ENCODE data around the gene MLLT6. TPM values are rescaled to one million over a fixed set of nuclear protein-coding genes. Genes with fewer than 3 reads are reported as not detected.

The MLLT6 gene
- total and polyA plus RNA-seq, 2 of the 13 experiments (the other 11 are each of a cell fraction or from before 2014, with no cell fraction given), result 50.7 to 69.5 TPM

DNA sequence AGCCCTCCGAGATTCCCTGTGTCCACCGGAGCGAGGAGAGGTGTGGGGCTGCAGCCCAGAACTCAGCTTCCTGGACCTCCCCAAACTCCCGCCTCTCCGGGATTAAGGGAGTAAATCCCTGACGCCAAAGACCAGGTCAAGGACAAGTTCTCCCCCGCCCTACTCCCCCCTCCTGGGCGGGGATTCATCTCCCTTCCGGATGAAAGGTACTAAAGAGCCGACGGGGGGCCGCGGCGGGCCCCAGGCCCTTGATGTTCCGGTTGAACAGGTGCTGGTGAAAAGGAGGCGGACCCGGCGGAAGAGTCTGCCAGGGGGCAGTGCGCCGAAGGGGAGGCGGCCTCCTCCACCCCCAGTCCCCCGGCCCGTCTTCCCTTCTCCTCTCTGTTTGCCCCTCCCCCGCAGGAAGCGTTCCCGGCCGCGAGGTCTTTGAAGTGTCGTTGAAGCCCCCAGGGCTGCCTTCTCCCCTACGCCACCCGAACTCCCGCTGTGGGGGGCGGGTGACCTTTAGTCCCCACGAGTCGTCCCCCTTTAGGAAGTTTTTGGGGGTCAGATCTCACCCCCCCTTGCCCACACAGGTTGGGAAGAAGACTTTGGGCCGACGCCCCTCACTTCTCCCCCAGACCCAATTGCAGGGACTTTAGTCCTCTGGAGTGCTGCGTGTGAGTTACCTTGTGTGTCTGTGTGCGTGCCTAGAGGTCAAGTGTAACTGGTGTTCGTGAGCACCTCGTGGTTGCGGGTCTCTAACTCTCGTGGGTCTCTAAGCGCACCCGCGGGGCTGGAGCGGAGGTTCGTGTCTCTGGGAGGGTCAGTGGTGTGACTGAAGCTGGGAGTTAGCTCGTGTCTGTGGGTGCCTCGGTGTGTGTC is 1.1 kb upstream of the MLLT6 start (continued):
- peak; percentile 84; the same call in 1 of the 2 replicates for TF ChIP-seq ZFP36L2 (CRISPR knock-in tag; IDR thresholded peaks at IDR 0.05)
- TF ChIP-seq ZNF34 (CRISPR knock-in tag; IDR thresholded peaks at IDR 0.05; ENCODE audit: borderline replicate concordance), result peak; percentile 91; the same call in 1 of the 2 replicates
- TF ChIP-seq SRSF4 (IDR thresholded peaks at IDR 0.05; ENCODE audit: low read depth, low read length, poor library complexity, severe bottlenecking), result no peak
- no peak for TF ChIP-seq ZNF468 (CRISPR knock-in tag; IDR thresholded peaks at IDR 0.05)
- peak; percentile 80 for TF ChIP-seq PCBP2 (optimal IDR thresholded peaks at IDR 0.05; ENCODE audit: low read depth, low read length, poor library complexity, severe bottlenecking)
- peak; percentile 48; the same call in 1 of the 2 replicates for TF ChIP-seq SRY (CRISPR knock-in tag; IDR thresholded peaks at IDR 0.05)
- TF ChIP-seq SOX13 (IDR thresholded peaks at IDR 0.05), result peak; percentile 83
- peak; percentile 78 to 97 for TF ChIP-seq SOX13 (CRISPR knock-in tag; conservative IDR thresholded peaks at IDR 0.05 in 1 of 2, IDR thresholded peaks at IDR 0.05 in 1 of 2)
- 0 out of 2 replicates have a peak, but pooled peaks have one; percentile 7 for TF ChIP-seq FOXP1 (IDR thresholded peaks at IDR 0.05)
- peak; percentile 91 for TF ChIP-seq FOXP1 (CRISPR knock-in tag; IDR thresholded peaks at IDR 0.05)
- TF ChIP-seq ZNF546 (CRISPR knock-in tag; conservative IDR thresholded peaks at IDR 0.05), result 0 out of 2 replicates have a peak, but pooled peaks have one; percentile 69
- no peak; the same call in 1 of the 2 replicates for TF ChIP-seq ARHGAP35 (CRISPR knock-in tag; IDR thresholded peaks at IDR 0.05; ENCODE audit: borderline replicate concordance)
- peak; percentile 99 for TF ChIP-seq HDAC2 (CRISPR knock-in tag; IDR thresholded peaks at IDR 0.05)
- TF ChIP-seq ATF3 (CRISPR knock-in tag; IDR thresholded peaks at IDR 0.05), result peak; percentile 66; the same call in 1 of the 2 replicates
- peak; percentile 80 for TF ChIP-seq ZNF12 (CRISPR knock-in tag; IDR thresholded peaks at IDR 0.05)
- peak; percentile 91; the same call in 1 of the 2 replicates for TF ChIP-seq KMT2A (CRISPR knock-in tag; IDR thresholded peaks at IDR 0.05)
- TF ChIP-seq, protein P1, sequence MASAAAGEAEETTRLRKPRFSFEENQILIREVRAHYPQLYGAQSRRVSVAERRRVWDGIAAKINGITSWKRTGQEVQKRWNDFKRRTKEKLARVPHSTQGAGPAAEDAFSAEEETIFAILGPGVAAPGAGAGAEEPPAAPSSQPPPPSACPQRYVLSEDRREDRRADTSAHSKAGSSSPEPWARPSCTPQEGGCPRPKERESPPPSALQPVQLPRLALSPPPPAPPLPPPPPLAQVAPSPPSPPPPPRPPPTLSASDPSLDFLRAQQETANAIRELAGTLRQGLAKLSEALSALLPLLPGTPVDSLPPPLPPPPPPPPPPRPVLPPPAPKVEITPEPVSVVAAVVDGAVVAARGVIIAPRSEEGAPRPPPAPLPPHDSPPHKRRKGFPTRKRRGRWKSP (CRISPR knock-in tag; IDR thresholded peaks at IDR 0.05), result peak; percentile 96
- TF ChIP-seq SKI (IDR thresholded peaks at IDR 0.05; ENCODE audit: partially characterized antibody), result peak; percentile 99
- 0 out of 2 replicates have a peak, but pooled peaks have one; percentile 17 for TF ChIP-seq ZNF138 (CRISPR knock-in tag; IDR thresholded peaks at IDR 0.05; ENCODE audit: low read depth)
- TF ChIP-seq, protein P2, sequence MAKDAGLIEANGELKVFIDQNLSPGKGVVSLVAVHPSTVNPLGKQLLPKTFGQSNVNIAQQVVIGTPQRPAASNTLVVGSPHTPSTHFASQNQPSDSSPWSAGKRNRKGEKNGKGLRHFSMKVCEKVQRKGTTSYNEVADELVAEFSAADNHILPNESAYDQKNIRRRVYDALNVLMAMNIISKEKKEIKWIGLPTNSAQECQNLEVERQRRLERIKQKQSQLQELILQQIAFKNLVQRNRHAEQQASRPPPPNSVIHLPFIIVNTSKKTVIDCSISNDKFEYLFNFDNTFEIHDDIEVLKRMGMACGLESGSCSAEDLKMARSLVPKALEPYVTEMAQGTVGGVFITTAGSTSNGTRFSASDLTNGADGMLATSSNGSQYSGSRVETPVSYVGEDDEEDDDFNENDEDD (CRISPR knock-in tag; IDR thresholded peaks at IDR 0.05; ENCODE audit: borderline replicate concordance), result peak; percentile 80; the same call in 1 of the 2 replicates
- TF ChIP-seq ZNF557 (CRISPR knock-in tag; IDR thresholded peaks at IDR 0.05), result peak; percentile 59
- peak; percentile 7; the same call in 1 of the 2 replicates for TF ChIP-seq ATF6 (CRISPR knock-in tag; conservative IDR thresholded peaks at IDR 0.05)
- peak; percentile 64; the same call in 1 of the 2 replicates for TF ChIP-seq ZNF451 (CRISPR knock-in tag; IDR thresholded peaks at IDR 0.05)

Data from HepG2 (cell line).